Kasumi-1 (cell line): Measurements from ENCODE around the gene ASPDH.

Experiments used
- DNase-seq, 2 experiments: peaks; one replicate each; lab custom pipeline; 2025; lab: John Stamatoyannopoulos, UW

Gene ASPDH

GRCh38 chr19:50513746-50514345, at the start of gene ASPDH:
ASPDH (minus strand) TSS chr19:50513913; CDS start chr19:50513823, 90 bp downstream.
- no peak for DNase-seq

GRCh38 chr19:50562996-50563395, 49.3 kb upstream of the ASPDH start:
- DNase-seq: no peak

- no peak for DNase-seq
Observed at GRCh38 chr19:50562329-50562728, 48.6 kb upstream of the ASPDH start.

- DNase-seq: no peak
Observed at GRCh38 chr19:50559636-50560035, 45.9 kb upstream of the ASPDH start.

DNA sequence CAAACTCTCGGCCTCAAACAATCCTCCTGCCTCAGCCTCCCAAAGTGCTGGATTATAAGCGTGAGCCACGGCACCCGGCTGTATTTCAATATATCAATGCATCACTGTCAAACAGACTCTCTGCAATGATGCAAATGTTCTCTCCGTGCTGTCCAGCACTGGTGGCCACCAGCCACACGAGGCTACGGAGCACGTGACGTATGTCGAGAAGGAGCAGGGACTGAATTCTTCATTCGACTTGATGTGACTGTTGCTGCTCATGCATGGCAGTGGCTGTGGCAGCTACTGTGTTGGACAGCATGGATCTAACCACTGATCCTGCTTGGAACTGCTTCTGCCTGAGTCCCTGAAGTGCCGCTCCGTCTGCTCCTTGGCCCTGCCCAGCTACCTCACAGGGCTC, 44.7 kb upstream of the ASPDH start:
- DNase-seq: no peak

DNA sequence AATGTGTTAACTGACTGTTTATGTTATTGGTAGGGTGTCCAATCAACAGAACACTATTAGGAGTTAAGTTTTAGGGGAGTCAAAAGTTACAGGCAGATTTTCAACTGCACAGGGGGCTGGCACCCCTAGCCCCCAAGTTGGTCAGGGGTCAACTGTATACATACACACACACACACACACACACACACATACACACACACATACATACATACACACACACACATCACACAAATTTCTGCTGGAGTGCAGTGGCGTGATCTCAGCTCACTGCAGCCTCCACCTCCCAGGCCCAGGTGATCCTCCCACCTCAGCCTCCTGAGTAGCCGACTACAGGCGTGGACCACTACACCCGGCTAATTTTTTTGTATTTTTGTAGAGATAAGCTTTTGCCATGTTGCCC, 44.3 kb upstream of the ASPDH start:
- DNase-seq: no peak

DNA sequence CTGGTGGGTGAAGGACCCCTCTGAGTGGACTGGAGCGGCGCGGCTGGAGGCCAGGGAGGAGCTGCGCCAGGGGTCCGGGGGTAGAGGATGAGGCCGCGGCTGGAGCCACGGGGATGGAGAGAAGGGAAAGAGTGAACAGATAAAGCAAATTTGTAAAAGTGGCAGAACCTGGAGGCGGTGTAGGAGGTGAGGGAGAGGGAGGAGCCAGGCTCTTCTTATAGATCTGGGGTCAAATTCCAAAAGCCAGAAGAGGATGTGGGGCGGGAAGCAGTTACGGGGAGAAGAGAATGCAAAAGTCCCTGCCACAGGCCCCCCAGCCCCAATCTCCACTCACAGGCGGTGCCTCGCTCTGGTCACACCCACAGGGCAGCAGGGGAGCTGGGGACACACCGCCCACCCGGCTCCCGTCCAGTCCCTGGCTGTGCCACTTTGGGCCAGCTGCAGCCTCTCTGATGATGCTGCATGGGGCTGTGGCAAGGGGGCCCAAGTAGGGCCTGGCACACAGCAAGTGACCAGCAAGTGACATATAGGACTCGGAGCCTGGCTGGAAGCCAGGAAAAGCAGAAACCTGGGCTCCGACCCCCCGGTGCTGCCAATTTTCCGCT, 43.4 kb upstream of the ASPDH start:
- DNase-seq: no peak

- peak; percentile 57 to 66 for DNase-seq
Observed at GRCh38 chr19:50556282-50557008, 42.7 kb upstream of the ASPDH start.

GRCh38 chr19:50555450-50556281, 42.0 kb upstream of the ASPDH start:
- no peak for DNase-seq

DNA sequence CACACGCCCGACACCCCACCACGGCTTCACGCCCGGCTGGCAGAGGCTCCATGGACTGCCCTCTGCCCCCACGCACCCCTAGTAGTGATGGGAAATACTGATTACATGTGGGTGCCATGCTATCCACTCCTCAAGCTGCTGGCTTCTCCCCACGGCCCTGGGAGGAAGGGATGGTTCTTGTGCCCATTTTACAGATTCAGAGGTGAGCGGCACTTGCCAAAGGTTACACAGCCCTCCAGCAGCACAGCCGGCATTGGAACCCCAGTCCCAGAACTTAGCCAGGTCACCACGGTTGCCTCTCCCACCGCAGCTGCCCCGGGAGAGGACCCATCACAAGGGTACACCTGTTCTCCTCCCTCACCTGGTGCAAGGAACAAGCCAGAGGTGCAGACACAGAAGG, 41.3 kb upstream of the ASPDH start:
- DNase-seq: no peak

DNA sequence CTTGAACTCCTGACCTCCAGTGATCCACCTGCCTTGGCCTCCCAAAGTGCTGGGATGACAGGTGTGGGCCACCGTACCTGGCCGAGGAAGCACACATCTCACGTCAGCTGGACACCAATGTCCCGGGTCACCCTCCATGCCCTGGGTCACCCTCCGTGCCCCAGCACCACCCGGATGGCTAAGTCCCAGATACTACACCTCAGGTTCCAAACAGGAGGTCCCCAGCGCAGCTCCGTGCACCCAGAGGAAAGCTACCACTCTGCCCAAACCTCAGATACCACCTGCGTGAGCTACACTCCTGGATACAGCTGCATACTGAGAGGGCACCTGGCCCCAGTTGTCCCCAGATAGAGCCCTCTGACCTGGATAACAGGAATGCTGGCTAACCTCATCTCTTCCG, 40.5 kb upstream of the ASPDH start:
- DNase-seq: no peak

GRCh38 chr19:50553134-50553703, 39.5 kb upstream of the ASPDH start:
- DNase-seq: no peak

DNA sequence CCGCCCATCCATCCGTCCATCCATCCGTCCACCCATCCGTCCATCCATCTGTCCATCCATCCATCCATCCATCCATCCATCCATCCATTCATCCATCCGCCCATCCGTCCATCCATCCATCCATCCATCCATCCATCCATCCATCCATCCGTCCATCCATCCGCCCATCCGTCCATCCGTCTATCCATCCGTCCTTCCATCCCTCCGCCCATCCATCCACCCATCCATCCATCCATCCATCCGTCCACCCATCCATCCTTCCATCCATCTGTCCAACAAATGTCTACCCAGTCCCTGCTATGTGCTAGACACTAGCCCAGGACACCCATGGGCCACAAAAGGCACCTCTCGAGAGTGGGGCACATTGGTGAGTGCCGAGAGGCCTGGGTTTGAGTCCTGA, 38.8 kb upstream of the ASPDH start:
- DNase-seq: no peak

GRCh38 chr19:50551715-50552187, 38.0 kb upstream of the ASPDH start:
- DNase-seq: no peak

DNA sequence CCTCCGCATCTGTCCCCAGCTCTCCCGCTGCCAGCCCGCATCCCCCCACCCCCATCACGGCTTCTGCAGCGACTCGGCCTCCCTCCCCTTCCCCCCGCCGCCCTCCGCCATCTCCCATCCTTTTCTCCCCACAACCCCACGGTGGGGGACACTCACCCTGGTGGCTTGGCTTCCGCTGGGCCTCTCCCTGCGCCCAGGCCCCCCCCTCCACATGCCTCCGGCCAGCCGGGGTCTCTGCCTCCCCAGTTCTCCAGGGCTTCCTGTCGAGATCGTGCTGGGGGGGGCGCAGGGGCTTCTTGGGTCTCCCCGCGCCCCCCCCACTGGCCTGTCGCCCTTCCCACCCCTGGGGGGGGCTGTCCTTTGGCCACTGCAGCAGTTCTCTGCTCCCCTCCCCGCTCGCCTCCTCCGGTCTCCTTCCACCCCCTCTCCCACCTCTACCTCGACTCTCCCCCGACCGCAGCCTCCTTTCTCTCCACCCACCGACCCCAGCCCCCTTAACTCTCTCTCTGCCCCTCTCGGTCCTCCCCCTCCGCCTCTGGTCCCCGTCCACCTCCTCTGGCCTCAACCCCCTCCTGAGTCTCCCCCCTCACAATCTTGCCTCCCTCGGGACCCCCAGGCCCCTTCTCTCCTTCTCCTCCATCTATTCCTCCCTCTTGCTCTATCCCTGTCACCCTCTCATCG, 37.5 kb upstream of the ASPDH start:
- DNase-seq: no peak

DNA sequence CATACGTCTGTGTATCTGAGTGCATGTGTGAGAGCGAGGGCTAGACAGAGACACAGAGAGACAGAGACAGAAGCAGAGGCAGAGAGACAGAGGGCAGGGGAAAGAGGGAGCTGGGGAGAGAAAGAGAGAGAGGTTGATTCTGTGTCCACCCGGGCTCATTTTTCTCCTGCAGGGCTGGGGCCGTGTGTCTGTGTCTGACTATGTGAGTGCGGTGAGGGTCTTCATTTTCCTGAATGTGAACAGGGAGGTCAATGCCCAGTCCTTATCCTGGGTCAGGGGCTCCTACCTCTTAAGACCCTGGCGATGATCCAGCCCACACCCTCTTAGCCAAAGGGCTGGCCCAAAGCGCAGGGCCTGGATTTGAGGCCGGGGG, 36.9 kb upstream of the ASPDH start:
- no peak for DNase-seq

DNA sequence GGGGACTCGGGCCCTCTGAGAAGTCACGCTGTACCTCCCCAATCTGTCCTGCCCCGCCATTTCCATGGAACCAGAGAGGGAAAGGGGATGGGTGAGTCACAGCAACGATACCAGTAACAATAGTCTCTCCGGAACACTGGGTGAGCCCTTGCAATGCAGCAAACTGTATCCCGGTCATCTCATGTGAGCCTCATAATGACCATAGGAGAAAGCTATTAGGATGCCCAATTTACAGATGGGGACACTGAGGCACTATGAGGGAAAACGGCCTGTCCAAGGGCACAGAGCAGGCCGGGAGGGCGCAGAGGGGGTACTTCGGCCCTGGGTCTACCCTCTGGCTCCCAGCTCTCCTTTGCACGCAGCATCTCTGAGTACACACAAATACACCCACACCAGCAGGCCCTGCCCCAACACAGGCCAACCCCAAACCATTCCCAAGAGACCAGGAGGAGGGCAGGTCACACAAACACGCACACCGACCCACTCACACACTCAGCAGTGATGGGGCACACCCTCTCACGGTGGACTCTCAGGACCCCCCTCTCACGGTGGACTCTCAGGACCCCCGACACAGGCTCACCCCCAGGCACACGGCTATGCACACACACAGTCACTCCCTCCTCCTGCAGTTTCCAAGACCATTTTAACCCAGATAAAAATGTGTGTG, 36.3 kb upstream of the ASPDH start:
- DNase-seq: no peak

DNA sequence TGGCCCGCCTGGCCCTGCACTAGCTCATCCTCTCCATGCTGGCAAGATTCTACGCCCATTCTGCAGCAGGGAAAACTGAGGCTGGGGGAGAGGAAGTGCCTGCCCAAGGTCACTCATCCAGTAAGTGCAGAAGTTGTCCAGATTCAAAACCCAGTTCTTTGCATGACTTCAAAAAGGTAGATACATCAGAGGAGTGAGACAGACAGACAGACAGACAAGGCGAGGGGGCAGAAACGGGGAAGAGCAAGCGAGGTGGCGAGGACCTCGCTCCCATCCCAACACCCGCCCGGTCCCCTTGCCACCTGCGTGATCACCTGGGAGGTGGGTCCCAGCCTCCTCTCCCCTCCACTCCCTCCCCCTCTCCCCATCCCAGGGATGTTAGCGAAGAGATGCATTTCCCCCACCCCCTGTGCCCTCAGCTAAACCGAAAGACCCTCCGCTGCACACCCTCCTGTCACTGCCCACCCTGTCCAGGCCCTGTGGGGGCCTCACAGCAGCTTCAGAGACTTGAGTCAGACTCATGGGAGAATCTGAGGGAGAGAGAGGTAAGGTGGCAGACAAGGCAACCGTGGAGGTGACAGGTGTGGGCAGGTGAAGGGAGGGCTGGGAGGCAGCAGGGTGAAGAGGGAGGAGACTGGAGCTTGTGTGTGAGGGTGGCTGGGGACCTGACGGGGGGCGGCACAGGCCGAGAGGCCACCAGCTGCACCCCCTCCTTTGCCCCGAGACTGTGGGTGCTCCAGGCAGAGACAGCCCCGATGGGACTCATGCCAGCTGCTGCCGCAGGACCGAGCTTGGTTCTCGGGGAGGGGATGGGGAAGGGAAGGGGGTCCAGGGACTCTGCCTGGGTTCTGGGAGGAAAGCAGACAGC, 35.6 kb upstream of the ASPDH start:
- DNase-seq: no peak

- no peak for DNase-seq
Observed at GRCh38 chr19:50548191-50549058, 34.7 kb upstream of the ASPDH start.
